Memory B cell (primary cell): ENCODE measurements around the gene UBE2D3.

Experiments
- ATAC-seq: fragments of 150-1000 bp; cut with Tn5 transposase; 2 replicates; pipeline ENCODE4 v1.10.0; 2021; ENCODE audit warnings: low read depth, mild to moderate bottlenecking, moderate library complexity
- DNase-seq, 2 donors: peaks; one replicate each; pipeline ENCODE4 v3.0.0; 2022; ENCODE audit warnings: low spot score in 2 of 2
- H3K27ac Mint-ChIP-seq: one replicate; pipeline ENCODE4 v1.8.0; 2022; ENCODE audit warnings: mild to moderate bottlenecking, moderate library complexity, mixed read lengths
- H3K27me3 Mint-ChIP-seq: one replicate; pipeline ENCODE4 v1.8.0; 2022; ENCODE audit warnings: mixed read lengths
- H3K36me3 Mint-ChIP-seq: one replicate; pipeline ENCODE4 v1.8.0; 2022; ENCODE audit warnings: mild to moderate bottlenecking, mixed read lengths
- H3K4me1 Mint-ChIP-seq: one replicate; pipeline ENCODE4 v1.8.0; 2022; ENCODE audit warnings: mixed read lengths
- H3K4me3 Mint-ChIP-seq: one replicate; pipeline ENCODE4 v1.8.0; 2022; ENCODE audit warnings: mild to moderate bottlenecking, moderate library complexity, mixed read lengths
- H3K9me3 Mint-ChIP-seq: one replicate; pipeline ENCODE4 v1.8.0; 2022; ENCODE audit warnings: mixed read lengths

Gene UBE2D3

DNA sequence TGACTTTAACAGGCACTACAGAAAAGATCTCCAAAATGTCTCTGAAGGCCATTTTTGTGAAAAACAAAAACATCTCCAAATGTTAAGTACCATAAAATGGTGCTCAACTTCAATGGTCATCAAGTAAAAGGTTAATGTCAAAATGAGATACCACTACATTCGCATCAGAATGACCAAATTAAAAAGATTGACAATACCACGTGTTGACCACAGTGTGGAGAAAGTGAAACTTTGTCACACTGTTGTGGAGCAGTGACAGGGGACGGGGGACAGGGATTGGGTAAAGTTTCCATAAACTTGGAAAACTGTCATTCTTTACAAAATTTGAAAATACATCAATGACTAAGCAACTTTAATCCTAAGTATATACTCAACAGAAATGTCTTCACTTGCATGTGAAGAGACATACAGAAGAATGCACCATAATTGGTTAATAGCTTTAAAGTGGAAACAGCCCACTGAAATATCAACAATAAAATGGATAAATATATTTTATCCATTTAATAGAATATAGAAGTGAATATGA lies 22.3 kb upstream of the UBE2D3 start:
- no peak for ATAC-seq
- Mint-ChIP-seq H3K36me3 (no peaks in the 10 kb centered on the region), H3K27me3 (no peaks in the 10 kb centered on the region), H3K9me3 (peaks cover 1% of the 10 kb centered on the region), H3K4me3 (no peak overlapping the region), H3K27ac (no peak overlapping the region), H3K4me1 (peaks cover 4% of the 10 kb centered on the region)
- no peak for DNase-seq

DNA sequence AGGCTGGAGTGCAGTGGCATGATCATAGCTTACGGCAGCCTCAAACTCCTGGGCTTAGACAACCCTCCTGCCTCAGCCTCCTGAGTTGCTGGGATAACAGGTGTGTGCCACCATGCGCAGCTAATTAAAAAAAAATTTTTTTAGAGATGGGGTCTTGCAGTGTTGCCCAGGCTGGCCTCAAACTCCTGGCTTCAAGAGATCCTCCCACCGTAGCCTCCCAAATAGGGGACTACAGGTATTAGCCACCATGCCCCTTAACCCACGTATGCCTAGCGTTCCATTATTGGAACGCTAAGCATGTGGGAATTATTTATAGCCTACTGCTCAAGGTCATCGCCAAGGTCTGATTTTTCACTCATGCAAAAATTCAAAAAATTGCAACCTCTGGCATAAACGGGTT lies 20.3 kb upstream of the UBE2D3 start:
- DNase-seq (no peak), ATAC-seq (no peak)
- Mint-ChIP-seq H3K4me3 (no peak overlapping the region), H3K4me1 (peaks cover 4% of the 10 kb centered on the region), H3K9me3 (no peaks in the 10 kb centered on the region), H3K27me3 (no peaks in the 10 kb centered on the region), H3K27ac (no peak overlapping the region), H3K36me3 (no peaks in the 10 kb centered on the region)

DNA sequence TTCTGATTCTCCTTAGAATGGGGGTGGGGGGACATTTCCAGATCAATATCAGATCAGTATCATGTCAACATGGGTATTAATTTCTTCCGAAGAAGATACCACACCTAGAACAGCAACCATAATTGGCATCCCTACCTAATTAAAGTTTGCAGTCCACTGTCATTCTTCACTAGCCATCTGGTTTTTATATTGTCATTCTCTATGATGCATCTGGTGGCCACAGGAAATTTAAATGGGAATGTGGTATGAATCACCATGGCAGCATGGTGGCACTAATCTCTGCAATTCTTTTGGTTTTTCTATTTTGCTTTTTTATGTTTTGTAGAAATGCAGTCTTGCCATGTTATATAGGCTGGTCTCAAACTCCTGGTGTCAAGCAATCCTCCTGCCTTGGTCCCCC lies 16.6 kb upstream of the UBE2D3 start:
- no peaks in the 10 kb centered on the region for H3K4me1 Mint-ChIP-seq
- peaks cover 4% of the 10 kb centered on the region for H3K36me3 Mint-ChIP-seq
- no peak for DNase-seq

DNA sequence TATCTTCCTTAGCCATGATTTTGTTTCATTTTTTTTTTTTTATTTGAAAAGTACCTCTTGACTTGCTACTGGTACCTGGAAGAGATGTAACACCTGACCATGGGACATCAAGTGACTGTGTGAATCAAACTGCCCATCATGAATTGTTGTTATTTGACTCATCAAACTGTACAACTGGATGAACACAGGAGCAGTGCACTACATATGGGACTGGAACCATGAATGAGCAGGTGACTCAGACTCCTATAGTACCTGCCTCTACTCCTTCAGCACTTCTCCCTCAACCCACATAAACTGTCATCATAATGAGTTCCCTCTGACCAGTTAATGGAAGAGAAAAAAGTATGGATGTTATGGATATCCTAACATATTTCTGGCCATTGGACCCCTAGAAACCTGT lies 15.9 kb upstream of the UBE2D3 start:
- ATAC-seq (no peak), DNase-seq (no peak)
- Mint-ChIP-seq H3K36me3 (peaks cover 4% of the 10 kb centered on the region), H3K27ac (no peak overlapping the region), H3K9me3 (peaks cover 2% of the 10 kb centered on the region), H3K4me3 (no peak overlapping the region), H3K4me1 (no peaks in the 10 kb centered on the region), H3K27me3 (no peaks in the 10 kb centered on the region)

More for the DNA sequence above, 16.6 kb upstream of the UBE2D3 start:
- H3K4me3 Mint-ChIP-seq = no peak overlapping the region
- no peaks in the 10 kb centered on the region for H3K27me3 Mint-ChIP-seq
- no peak for ATAC-seq
- H3K27ac Mint-ChIP-seq = no peak overlapping the region
- H3K9me3 Mint-ChIP-seq = peaks cover 2% of the 10 kb centered on the region

DNA sequence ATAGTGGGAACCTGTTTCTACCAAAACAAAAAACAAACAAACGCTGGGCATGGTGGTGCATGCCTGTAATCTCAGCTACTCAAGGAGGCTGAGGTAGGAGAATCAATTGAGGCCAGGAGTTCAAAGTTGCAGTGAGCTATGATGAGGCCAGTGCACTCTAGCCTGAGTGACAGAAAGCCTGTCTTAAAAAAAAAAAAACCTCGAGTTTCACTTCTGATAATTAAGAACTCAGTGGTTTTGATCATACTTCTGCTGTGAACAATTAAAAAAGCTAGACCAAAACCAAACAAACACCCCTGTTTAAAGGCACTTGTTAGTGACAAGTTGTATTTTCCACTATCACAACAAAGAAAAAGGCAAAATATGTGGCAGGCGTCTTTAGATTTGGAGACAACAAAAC lies 15.0 kb upstream of the UBE2D3 start:
- ATAC-seq (peak; percentile 55), DNase-seq (no peak)
- Mint-ChIP-seq H3K27me3 (no peaks in the 10 kb centered on the region), H3K9me3 (peaks cover 2% of the 10 kb centered on the region), H3K4me3 (no peak overlapping the region), H3K36me3 (peaks cover 4% of the 10 kb centered on the region), H3K4me1 (no peaks in the 10 kb centered on the region), H3K27ac (no peak overlapping the region)

DNA sequence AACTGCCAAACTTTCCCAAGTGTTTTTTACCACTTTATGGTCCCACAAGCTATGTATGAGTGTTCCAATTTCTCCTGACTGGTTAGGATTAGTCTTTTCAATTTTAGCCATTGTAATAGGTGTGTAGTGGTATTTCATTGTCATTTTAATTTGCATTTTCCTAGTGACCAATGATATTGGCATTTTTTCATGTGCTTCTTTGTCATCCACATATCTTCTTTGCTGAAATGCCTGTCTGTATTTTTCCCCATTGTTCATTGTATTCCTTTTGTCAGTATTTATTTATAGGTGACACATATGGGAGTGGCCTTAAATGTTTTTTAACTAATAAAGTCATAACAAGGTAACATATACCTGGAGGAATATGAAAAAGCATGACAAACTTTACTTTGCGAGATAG lies 9.2 kb upstream of the UBE2D3 start:
- ATAC-seq = no peak
- H3K4me3 Mint-ChIP-seq = no peak overlapping the region
- H3K27ac Mint-ChIP-seq = no peak overlapping the region
- no peaks in the 10 kb centered on the region for H3K27me3 Mint-ChIP-seq
- H3K36me3 Mint-ChIP-seq = peaks cover 4% of the 10 kb centered on the region
- no peak for DNase-seq
- H3K4me1 Mint-ChIP-seq = no peaks in the 10 kb centered on the region
- H3K9me3 Mint-ChIP-seq = peaks cover 2% of the 10 kb centered on the region

DNA sequence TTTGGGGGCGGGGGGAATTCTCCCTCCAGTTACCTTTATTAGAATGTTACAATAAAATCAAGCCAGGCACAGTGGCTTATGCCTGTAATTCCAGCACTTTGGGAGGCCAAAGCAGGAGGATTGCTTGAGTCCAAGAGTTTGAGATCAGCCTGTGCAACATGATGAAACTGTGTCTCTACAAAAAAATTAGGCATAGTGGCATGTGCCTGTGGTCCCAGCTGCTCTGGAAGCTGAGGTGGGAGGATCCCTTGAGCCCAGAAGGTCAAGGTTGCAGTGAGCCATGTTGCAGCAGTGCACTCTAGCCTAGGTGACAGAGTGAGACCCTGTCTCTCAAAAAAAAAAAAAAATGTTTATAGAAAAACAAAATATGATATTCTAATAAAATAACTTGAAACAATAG lies 5.3 kb upstream of the UBE2D3 start:
- Mint-ChIP-seq H3K9me3 (no peaks in the 10 kb centered on the region), H3K27ac (no peak overlapping the region), H3K27me3 (no peaks in the 10 kb centered on the region), H3K36me3 (no peaks in the 10 kb centered on the region), H3K4me3 (no peak overlapping the region), H3K4me1 (peaks cover 4% of the 10 kb centered on the region)
- DNase-seq (no peak), ATAC-seq (no peak)

DNA sequence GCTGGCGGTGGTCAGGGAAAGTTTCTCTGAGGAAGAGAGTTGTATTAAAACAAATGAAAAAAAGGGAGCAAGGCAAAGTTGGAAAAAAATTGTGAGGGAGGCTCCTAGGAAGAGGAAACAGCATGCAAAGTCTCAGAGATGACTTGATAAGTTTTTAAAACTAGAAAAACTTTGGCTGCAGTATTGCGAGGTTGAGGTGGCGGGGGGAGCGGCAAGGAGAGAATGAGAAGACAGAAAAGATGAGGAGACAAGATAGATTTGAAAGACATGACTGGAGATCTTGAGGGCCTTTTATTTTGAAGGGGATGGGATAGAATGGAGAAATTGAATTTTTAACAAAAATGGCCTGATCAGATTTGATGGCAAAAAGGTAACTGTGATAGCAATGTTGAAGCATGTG lies 4.8 kb upstream of the UBE2D3 start:
- Mint-ChIP-seq H3K27ac (no peak overlapping the region), H3K27me3 (no peaks in the 10 kb centered on the region), H3K4me1 (peaks cover 4% of the 10 kb centered on the region), H3K4me3 (no peak overlapping the region), H3K9me3 (no peaks in the 10 kb centered on the region), H3K36me3 (no peaks in the 10 kb centered on the region)
- DNase-seq (no peak), ATAC-seq (no peak)

DNA sequence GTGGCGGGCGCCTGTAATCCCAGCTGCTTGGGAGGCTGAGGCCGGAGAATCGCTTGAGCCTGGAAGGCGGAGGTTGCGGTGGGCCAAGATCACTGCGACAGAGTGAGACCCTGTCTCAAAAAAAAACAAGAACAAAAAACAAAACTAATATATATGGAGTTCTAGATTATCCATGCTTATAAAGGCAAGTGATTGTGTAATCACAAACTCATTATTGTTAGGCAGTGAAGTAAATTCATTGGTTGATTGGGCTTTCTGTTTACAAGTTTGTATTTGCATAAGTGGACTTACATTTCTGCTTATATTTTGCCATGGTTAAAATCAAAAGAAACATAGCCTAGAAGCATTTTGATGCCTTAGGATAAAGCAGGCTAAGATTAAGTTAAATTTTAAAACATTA lies 2.5 kb upstream of the UBE2D3 start:
- no peak for DNase-seq
- no peaks in the 10 kb centered on the region for H3K9me3 Mint-ChIP-seq
- H3K27me3 Mint-ChIP-seq = no peaks in the 10 kb centered on the region
- no peak overlapping the region for H3K27ac Mint-ChIP-seq
- H3K36me3 Mint-ChIP-seq = no peaks in the 10 kb centered on the region
- no peak for ATAC-seq
- no peak overlapping the region for H3K4me3 Mint-ChIP-seq
- H3K4me1 Mint-ChIP-seq = peaks cover 4% of the 10 kb centered on the region

DNA sequence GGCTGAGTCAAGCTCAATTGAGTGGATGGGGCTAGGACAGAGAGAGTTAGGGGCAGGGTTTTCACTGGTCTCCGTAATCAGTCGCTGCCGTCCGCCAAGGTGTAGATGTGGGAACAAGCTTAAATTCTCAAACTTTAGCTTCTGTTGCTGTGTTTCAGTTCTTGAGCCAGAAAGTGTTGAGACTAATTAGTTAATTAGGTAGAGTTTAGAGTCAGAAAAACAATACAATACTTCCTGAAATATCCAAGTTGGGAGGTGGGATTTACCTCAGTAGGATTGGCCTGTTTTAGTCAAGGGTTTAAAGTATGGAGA lies 1.1 kb upstream of the UBE2D3 start:
- H3K36me3 Mint-ChIP-seq = peaks cover 2% of the 10 kb centered on the region
- peaks cover 9% of the 10 kb centered on the region for H3K4me1 Mint-ChIP-seq
- H3K9me3 Mint-ChIP-seq = no peaks in the 10 kb centered on the region
- no peak for ATAC-seq
- no peak overlapping the region for H3K4me3 Mint-ChIP-seq
- DNase-seq = no peak
- no peak overlapping the region for H3K27ac Mint-ChIP-seq
- H3K27me3 Mint-ChIP-seq = no peaks in the 10 kb centered on the region

DNA sequence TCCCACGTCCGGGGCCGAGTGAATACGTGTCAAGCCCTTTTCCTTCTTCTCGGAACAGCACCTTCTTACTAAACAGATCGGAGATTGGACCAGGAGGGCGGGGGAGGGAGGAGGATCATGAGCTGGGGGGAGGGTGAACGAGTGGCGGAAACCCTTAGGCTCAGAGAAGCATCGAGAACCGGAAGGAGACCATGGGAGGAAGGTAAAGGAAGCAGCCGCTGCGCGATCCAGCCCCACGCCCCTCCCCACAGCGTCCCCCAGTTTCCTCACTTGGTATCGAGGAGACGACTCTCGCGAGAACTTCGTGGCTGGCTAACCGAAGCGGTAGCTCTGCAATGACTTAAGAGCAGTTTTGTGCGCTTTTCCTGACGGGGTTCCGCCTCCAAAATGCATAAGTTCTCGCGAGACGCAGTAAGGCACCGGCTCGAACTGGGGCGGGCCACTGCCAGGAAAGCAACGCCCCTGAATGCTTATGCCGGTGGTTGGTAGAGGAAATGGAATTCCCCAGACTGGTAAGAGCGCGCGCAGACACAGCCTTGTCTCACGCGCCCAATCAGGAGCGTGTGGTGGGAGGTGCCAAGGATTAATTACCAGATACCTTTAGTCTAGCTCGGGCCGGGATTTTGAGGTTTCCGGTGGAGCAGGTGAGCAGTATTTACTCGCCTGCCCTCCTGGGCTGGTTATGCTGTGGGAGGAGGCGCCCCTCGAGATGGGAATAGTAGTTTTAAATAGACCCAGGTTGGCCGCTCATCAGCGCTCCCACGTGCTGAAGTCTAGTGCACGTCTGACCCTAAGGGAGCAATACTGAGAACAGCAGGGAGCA lies 534 bp upstream of the UBE2D3 start:
- no peaks in the 10 kb centered on the region for H3K27me3 Mint-ChIP-seq
- H3K27ac Mint-ChIP-seq = no peak overlapping the region
- H3K9me3 Mint-ChIP-seq = no peaks in the 10 kb centered on the region
- no peak overlapping the region for H3K4me3 Mint-ChIP-seq
- peak; percentile 88 to 98 for DNase-seq
- peaks cover 12% of the 10 kb centered on the region for H3K4me1 Mint-ChIP-seq
- peaks cover 4% of the 10 kb centered on the region for H3K36me3 Mint-ChIP-seq
- ATAC-seq = peak; percentile 65

DNA sequence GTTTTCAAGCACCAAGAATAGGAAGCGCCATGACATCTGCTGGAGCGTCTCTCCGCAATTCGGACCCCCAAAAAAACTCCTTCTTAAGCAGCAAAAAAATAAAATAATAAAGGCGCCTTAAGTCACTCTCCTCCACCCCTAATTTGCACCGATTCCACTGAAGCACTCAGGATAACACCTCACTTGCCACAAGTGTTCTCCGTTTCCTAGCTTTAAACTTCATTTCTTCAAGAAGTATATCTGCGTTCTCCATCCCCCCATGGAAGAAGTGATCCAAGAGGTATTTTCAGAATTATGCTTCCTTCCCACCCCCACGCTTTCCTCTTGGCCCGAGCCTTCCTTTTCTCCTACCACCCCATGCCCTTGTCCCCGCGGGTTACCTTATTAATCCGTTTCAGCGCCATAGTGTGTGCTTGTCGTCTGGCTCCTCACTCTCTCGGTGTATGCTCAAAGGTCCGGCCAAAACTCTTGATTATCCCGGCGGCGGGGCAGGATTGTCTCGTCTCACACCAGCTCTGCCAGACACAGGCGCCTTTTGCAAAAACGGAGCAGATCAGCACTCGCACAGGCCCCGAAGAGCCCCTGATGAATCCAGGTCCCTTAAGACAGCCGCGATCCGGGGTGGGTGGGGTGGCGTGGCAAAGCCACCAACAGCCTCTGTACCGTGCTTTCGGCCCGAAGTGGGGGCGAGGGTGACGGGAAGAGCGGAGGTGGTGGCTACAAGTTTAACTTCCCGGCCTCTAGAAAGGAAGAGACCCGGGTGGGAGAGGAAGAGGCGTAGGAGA lies 1.1 kb downstream of the UBE2D3 start:
- no peaks in the 10 kb centered on the region for H3K9me3 Mint-ChIP-seq
- DNase-seq (no peak), ATAC-seq (no peak)
- H3K4me3 Mint-ChIP-seq = no peak overlapping the region
- H3K27me3 Mint-ChIP-seq = no peaks in the 10 kb centered on the region
- H3K36me3 Mint-ChIP-seq = peaks cover 10% of the 10 kb centered on the region
- H3K27ac Mint-ChIP-seq = no peak overlapping the region
- H3K4me1 Mint-ChIP-seq = peaks cover 18% of the 10 kb centered on the region

DNA sequence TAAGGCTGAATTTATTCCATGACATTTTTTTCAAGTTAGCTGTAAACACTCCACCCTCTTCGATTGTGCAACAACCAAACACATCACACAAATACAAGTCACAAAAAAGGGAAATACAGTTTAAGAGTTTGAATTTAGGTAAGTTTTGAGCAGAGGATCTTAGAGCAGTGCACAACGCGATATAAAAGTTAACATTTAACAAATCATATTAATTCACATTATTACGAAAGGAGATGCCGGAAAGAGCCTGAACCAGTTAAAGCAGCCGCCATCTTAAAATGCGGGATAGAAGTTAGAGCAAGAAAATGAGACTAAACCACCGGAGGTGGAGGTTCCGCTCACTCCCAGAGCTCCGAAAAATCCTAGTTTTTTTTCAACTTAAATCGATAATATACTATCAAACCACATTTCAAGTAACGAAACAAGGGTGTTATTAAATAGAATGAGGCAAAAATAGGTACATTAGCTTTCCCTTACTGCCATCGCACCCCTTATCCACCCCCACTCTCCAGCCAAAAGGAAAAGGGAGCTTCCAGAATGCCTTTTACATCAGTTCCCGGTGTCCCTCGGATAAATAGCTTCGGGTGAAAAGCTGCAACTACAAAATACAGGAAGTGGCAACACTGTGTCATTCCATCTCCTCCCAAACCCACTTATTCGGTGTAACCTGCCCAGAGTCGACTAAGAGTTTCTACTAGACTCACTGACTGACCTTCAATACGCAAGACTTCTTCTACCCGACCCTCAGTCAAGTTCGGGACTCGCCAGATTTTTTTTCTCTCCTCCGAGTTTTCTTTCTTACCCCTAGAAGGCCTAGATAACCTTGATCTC lies 1.9 kb downstream of the UBE2D3 start:
- H3K4me3 Mint-ChIP-seq = no peak overlapping the region
- no peak for ATAC-seq
- peaks cover 25% of the 10 kb centered on the region for H3K4me1 Mint-ChIP-seq
- H3K36me3 Mint-ChIP-seq = peaks cover 11% of the 10 kb centered on the region
- H3K27me3 Mint-ChIP-seq = no peaks in the 10 kb centered on the region
- DNase-seq = peak in 1 of 2 donors; percentile 14
- no peak overlapping the region for H3K27ac Mint-ChIP-seq
- no peaks in the 10 kb centered on the region for H3K9me3 Mint-ChIP-seq

DNA sequence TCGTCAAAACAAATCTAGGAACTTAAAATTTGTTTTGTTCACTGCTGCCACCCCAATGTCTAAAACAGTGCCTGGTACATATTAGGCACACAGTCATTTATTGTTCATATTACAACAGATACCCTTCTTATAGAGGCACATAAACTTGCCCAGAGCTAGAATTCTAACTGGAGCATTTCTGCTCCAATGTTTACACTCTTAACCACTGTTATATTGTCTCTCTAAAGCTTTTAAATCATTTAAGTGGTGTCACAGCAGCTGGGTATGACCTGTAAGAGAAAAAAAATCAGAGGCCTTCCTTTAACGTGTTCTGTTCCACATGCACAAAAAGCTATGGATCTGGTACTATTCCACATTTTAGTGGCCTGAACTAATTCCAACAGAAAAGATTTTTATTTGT lies 3.0 kb downstream of the UBE2D3 start:
- Mint-ChIP-seq H3K9me3 (no peaks in the 10 kb centered on the region), H3K27me3 (no peaks in the 10 kb centered on the region), H3K36me3 (peaks cover 17% of the 10 kb centered on the region), H3K27ac (no peak overlapping the region), H3K4me1 (peaks cover 33% of the 10 kb centered on the region), H3K4me3 (peak overlapping the region; percentile 67)
- no peak for DNase-seq
- ATAC-seq = no peak
